ENCODE measurements around the gene MAMDC2. TPM values are rescaled to one million over a fixed set of nuclear protein-coding genes. Genes with fewer than 3 reads are reported as not detected.

The MAMDC2 gene
- total RNA-seq, 1 experiment from 2014 or later, result 4.6 TPM

- no peak overlapping the region for H3T11ph ChIP-seq (ENCODE audit: low read length)
- no peaks in the 10 kb centered on the region for H3K4me1 Mint-ChIP-seq
- peak overlapping the region in 1 of 3 experiments; percentile 28; a peak in 1 of 7 replicates for H3K27ac Mint-ChIP-seq
- H3K27me3 ChIP-seq (ENCODE audit: insufficient read depth, low read length), result no peaks in the 10 kb centered on the region
- H3K79me2 ChIP-seq (ENCODE audit: insufficient read depth, low read length), result no peaks in the 10 kb centered on the region
- DNase-seq, result no peak
- no peaks in the 10 kb centered on the region for H3K36me3 Mint-ChIP-seq (ENCODE audit: insufficient read depth in 1 of 3, low read depth in 3 of 3)
- no peak overlapping the region for H3K27ac ChIP-seq (ENCODE audit: insufficient read length, low read depth, low read length)
- no CpG with 5 or more reads among the region's 1 CpG for WGBS (ENCODE audit: extremely low coverage, insufficient read length, low lambda C conversion rate)
- no peaks in the 10 kb centered on the region for H3K9me3 ChIP-seq (ENCODE audit: control insufficient read depth, low read depth, low read length)
- H3K27me3 Mint-ChIP-seq (ENCODE audit: low read depth), result no peaks in the 10 kb centered on the region
- H3K9ac ChIP-seq (ENCODE audit: extremely low read depth, insufficient read length, low read length), result no peak overlapping the region
- H2AFZ ChIP-seq (ENCODE audit: low read length), result no peak overlapping the region
- H3K23ac ChIP-seq (ENCODE audit: insufficient read length, low read depth, low read length), result no peak overlapping the region
- no peaks in the 10 kb centered on the region for H3K4me1 ChIP-seq (ENCODE audit: insufficient read depth, low read length)
- no peak overlapping the region for H2BK12ac ChIP-seq (ENCODE audit: insufficient read length, low read depth, low read length)
- H2BK120ac ChIP-seq (ENCODE audit: low read depth, low read length, poor library complexity, severe bottlenecking), result no peak overlapping the region
- H3K56ac ChIP-seq (ENCODE audit: insufficient read length, low read depth, low read length), result no peak overlapping the region
- H3K4me2 ChIP-seq (ENCODE audit: insufficient read depth, insufficient read length, low read length), result no peak overlapping the region
- no peaks in the 10 kb centered on the region for H3K79me1 ChIP-seq (ENCODE audit: insufficient read depth, low read depth, low read length, poor library complexity, severe bottlenecking)
- no peaks in the 10 kb centered on the region for H3K23me2 ChIP-seq (ENCODE audit: insufficient read length, low read depth, low read length, poor library complexity, severe bottlenecking)
- no peak overlapping the region for H4K5ac ChIP-seq (ENCODE audit: insufficient read length, low read depth, low read length)
- no peak overlapping the region for H2BK15ac ChIP-seq (ENCODE audit: low read depth, low read length)
- no peak overlapping the region for H4K8ac ChIP-seq (replicated peaks; ENCODE audit: insufficient read length, low read depth, low read length)
- TF ChIP-seq, protein P1, sequence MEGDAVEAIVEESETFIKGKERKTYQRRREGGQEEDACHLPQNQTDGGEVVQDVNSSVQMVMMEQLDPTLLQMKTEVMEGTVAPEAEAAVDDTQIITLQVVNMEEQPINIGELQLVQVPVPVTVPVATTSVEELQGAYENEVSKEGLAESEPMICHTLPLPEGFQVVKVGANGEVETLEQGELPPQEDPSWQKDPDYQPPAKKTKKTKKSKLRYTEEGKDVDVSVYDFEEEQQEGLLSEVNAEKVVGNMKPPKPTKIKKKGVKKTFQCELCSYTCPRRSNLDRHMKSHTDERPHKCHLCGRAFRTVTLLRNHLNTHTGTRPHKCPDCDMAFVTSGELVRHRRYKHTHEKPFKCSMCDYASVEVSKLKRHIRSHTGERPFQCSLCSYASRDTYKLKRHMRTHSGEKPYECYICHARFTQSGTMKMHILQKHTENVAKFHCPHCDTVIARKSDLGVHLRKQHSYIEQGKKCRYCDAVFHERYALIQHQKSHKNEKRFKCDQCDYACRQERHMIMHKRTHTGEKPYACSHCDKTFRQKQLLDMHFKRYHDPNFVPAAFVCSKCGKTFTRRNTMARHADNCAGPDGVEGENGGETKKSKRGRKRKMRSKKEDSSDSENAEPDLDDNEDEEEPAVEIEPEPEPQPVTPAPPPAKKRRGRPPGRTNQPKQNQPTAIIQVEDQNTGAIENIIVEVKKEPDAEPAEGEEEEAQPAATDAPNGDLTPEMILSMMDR (conservative IDR thresholded peaks at IDR 0.05), result no peak
- no peaks in the 10 kb centered on the region for H3K9me3 Mint-ChIP-seq
- no peak overlapping the region for H2BK20ac ChIP-seq (ENCODE audit: low read depth, low read length, poor library complexity, severe bottlenecking)
- H2BK5ac ChIP-seq (ENCODE audit: insufficient read length, low read length), result no peak overlapping the region
- no peaks in the 10 kb centered on the region for H4K20me1 ChIP-seq (ENCODE audit: control insufficient read depth, insufficient read depth, insufficient read length)
- no peak overlapping the region for H3K4ac ChIP-seq (ENCODE audit: low read depth, low read length)
- H3K14ac ChIP-seq (ENCODE audit: insufficient read depth, low read length), result no peak overlapping the region
- no peak overlapping the region for H3K18ac ChIP-seq (ENCODE audit: insufficient read length, low read depth, low read length)
- no peak overlapping the region for H3K4me3 Mint-ChIP-seq
- H4K91ac ChIP-seq (ENCODE audit: insufficient read length, low read depth, low read length), result no peak overlapping the region
- no peak overlapping the region for H2AK5ac ChIP-seq (ENCODE audit: insufficient read length, low read length)
Measured at GRCh38 chr9:70134360-70134759, 90.7 kb downstream of the MAMDC2 start.
